NCI-H187 treated with DMSO at 0.1 percent for 48 hours (cell line): ENCODE measurements around the gene ADCY7.
"Not testable (repeated sequence)": the region's sequence is repeated elsewhere in the genome, so short reads cannot be mapped to it uniquely, and the experiment has no call there.

Experiments used
- DNase-seq: peaks from one replicate; lab custom pipeline; 2025; lab: John Stamatoyannopoulos, UW

ADCY7 gene

DNA sequence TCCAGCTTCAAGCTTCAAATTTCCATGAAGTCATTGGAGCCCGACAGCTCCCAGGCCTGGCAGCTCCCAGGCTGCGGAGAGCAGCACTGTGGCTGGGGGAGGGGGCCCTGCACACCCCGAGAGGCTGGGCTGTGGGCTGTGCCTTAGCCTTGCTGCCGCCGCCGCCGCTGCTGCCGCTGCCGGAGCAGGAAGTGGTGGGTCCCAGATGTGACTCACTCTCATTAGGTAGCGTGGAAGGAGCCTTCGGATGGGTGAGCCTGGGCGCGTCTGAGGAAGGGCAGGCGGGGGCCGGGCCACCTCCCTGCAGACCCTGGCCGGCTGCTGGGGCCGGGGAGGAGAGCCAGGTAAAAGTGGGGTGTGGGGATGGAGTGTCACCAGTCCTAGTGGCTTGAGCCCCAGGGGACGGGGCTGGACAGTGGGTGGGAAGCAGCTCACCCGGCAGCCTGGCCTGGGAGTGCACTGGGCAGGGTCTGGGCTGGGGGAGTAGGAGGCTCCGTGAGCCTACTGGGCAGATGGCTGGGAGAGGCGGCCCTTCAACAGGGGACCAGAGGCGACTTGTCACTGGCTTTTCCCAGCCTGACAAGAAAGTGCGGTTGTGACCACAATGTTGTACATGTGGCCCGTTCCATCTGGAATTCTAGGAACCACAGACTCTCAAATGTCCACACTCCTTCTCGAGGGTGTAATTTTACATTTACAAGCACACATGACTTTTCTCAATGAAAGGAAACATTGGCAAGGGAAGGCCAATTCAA lies at the start of gene ADCY7:
Gene ADCY7 (plus strand): TSS at position 215 of the 755 bp plus-strand sequence. CDS start 21,629 bp downstream, outside the sequence.
- DNase-seq = no peak

DNA sequence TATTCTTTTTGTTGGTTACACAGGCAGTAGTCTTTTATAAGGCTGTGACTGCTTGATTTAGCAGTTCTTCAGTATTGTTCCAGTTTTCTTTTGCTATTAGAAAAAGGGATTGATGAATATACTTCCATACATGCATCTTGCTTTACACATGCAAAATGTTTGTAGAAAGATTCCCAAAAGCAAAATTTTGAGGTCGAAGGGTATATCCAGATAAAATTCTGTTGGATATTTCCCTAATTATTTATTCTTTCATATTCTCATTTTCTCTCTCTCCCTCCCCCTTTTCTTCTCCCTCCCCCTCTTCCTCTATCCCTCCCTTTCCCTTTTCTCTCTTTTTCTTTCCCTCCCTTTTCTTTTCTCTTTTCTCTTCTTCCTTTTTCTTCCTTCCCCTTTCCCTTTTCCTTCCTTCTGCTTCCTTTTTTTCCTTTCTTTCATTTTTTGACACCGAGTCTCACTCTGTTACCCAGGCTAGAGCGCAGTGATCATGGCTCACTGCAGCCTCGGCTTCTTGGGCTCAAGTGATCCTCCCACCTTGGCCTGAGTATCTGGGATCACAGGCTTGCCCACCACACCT lies 46.9 kb upstream of the ADCY7 start:
- no peak for DNase-seq

DNA sequence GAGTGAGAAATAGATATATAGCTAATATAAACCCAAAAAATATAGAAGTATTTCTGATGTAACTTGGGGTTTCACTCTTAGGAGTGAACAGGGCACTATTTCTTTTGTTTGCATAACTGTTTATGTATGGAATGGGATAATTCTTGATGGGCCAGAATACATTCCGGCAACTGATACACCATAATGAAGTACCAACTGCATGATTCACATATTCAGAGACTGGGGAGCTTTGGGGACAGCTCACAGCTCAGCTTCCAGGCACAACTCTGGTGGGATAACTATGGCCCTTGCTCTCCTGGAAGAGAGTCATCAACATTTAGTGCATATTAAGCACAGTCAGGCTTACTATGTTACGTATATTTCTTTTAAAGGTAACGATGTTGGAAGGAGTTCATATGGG lies 42.1 kb upstream of the ADCY7 start:
- no peak for DNase-seq

DNA sequence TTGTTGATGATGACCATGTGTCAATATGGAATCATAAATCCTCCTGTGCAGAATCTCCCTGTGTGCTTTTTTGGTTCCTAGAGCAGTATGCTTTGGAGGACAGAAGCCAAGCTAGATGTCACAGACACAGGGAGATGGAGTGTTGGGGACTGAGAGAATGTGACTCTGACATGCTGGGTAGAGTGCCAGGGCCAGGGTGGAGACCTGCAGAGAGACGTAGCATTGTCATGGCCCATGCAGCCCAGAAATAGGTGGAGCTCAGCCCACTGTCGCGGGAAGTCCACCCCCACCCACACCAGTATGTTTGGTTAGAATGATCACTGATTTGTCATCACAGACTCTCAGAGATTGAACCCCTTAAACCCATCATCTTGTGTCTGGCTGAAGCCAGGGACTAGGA lies 39.2 kb upstream of the ADCY7 start:
- no peak for DNase-seq

GRCh38 chr16:50227665-50228064 lies 38.7 kb upstream of the ADCY7 start:
- no peak for DNase-seq

- no peak for DNase-seq
These were observed 37.9 kb upstream of the ADCY7 start for GRCh38 chr16:50228364-50228868.

- no peak for DNase-seq
These were observed 37.1 kb upstream of the ADCY7 start for GRCh38 chr16:50229149-50229726.

GRCh38 chr16:50234771-50235556 lies 31.4 kb upstream of the ADCY7 start:
- no peak for DNase-seq

GRCh38 chr16:50235581-50235980 lies 30.8 kb upstream of the ADCY7 start:
- DNase-seq = no peak

GRCh38 chr16:50238314-50238713 lies 28.0 kb upstream of the ADCY7 start:
- DNase-seq = no peak

DNA sequence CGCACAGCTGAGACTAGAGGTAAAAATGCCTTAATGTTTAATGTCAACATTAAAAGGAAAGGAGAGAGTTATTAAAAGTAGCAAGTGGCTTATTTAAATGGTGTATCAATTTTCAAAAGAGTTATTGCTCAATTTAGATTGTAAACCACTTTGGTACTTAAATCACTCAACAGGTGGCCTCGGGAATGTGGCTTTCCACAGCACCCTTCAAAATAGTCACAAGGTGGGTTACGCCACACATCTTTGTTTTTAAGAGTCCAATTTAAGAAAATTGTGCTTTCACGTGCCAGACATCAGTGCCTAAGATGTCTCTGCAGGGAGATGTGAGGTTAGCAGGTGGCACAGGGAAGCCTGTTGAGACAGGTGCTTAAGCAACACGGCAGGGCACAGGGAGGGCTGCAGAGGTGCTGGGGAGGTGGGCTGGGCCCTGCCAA lies 27.5 kb upstream of the ADCY7 start:
- peak; percentile 30 for DNase-seq

DNA sequence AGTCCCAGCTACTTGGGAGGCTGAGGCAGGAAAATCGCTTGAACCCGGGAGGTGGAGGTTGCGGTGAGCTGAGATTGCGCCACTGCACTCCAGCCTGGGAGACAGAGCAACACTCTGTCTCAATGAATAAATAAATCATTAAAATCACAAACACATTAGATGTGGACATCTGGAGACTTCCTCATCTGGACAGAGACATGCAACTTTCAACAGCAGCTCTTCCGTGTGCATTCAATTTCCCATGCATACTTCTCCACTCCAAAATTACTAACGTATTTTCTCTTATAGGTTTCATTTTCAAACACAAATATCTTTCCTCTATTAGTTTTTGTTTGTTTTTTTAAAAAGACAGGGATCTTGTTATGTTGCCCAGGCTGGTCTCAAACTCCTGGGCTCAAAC lies 23.3 kb upstream of the ADCY7 start:
- not testable (repeated sequence) for DNase-seq

- DNase-seq = no peak
These were observed 22.2 kb upstream of the ADCY7 start for GRCh38 chr16:50244140-50244503.

- DNase-seq = no peak
These were observed 21.6 kb upstream of the ADCY7 start for GRCh38 chr16:50244504-50245416.

GRCh38 chr16:50245417-50246298 lies 20.7 kb upstream of the ADCY7 start:
- no peak for DNase-seq

GRCh38 chr16:50246299-50247122 lies 19.8 kb upstream of the ADCY7 start:
- no peak for DNase-seq

DNA sequence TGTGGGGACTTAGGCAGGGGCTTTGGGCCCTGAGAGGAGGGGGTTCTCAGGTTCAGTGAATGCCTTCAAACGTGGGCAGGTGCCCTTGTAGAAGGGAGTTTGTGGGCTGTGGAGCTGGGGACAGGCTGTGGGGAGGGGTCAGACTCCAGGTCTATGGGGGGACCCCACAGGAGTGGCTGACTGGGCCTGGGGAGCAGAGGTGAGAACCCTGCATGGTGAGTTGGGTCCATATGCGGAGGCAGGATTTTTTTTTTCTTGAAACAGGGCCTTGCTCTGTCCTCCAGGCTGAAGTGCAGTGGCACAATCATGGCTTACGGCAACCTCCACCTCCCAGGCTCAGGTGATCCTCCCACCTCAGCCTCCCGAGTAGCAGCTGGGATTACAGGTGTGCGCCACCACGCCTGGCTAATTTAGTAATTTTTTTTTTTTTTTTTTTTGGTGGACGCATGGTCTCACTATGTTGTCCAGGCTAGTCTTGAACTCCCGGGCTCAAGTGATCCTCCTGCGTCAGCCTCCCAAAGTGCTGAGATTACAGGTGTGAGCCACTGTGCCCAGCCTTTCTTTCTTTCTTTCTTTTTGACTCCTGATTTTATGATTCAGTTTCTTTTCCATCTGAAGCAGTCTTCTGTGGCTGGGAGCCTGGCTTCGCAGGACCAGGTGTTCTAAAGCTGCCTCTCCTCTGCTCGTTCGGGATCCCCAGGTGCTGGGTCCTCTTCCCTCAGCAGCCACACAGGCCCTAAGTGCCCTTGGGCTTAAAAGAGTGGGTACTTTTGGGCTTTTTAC lies 19.0 kb upstream of the ADCY7 start:
- DNase-seq = no peak

DNA sequence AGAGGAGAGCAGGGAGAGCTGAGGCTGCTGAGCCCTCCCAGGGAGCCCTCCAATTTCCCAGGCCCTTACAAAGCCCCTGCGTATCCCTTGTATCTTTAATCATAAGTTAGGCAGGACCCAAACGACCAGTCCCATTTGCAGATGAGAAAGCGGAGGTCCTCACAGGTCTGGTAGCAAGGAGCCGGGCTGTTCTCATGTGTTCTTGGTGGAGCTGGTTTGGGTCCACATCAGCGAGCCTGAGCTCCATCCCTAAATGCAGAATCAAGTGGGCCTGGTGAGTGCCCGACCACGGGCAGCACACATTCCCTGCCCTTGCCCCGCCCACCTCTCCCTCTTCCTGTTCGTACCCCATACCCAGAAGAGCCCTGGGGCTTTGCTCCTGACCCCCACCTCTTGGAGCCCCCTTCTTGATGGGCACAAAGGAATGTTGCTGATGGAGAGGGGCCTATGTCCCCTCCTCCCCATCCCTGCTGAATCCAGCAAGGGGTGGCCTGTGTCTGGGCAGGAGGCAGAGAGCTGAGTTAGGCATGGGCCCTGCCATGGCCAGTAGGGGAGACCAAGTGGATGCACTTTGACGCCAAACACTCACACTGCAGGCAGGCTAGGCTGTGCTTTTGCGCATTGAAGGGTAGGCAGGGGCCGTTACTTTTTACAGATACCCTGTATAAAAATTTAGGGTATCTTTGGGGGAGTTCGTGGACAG lies 18.3 kb upstream of the ADCY7 start:
- no peak for DNase-seq
